Spleen (tissue), 11 donors: Measurements from ENCODE around the gene VAC14. TPM values are rescaled to one million over a fixed set of nuclear protein-coding genes. Genes with fewer than 3 reads are reported as not detected.

Source experiments
- DNase-seq: peaks from one replicate; pipeline ENCODE4 v3.0.0-alpha.2; 2020
- H3K27ac ChIP-seq, 8 donors: fragments of 200-600 bp; sonication (generic) in 7 of 8; 1 replicate in 4 of 8; 2 replicates in 4 of 8; pipeline versions ENCODE4 v1.5.0 to v1.8.0; 2016 to 2021; ENCODE audit warnings: inconsistent platforms in 4 of 8, mild to moderate bottlenecking in 4 of 8, moderate library complexity in 1 of 8
- H3K27me3 ChIP-seq, 7 donors: fragments of 200-600 bp; sonication (generic) in 6 of 7; replicated peaks in 1 of 7; 1 replicate in 4 of 7; 2 replicates in 3 of 7; pipeline versions ENCODE4 v1.5.0 to v1.8.0; 2016 to 2021; ENCODE audit warnings: inconsistent platforms in 3 of 7, mild to moderate bottlenecking in 1 of 7
- H3K36me3 ChIP-seq, 6 donors: fragments of 200-600 bp; sonication (generic) in 5 of 6; 1 replicate in 4 of 6; 2 replicates in 2 of 6; pipeline versions ENCODE4 v1.5.0 to v1.8.0; 2016 to 2021; ENCODE audit warnings: inconsistent platforms in 2 of 6
- H3K4me1 ChIP-seq, 6 donors: fragments of 200-600 bp; sonication (generic) in 5 of 6; 1 replicate in 3 of 6; 2 replicates in 3 of 6; pipeline versions ENCODE4 v1.5.0 to v1.8.0; 2016 to 2021; ENCODE audit warnings: inconsistent platforms in 3 of 6
- H3K4me3 ChIP-seq, 8 donors: fragments of 200-600 bp; sonication (generic) in 7 of 8; 1 replicate in 4 of 8; 2 replicates in 4 of 8; pipeline versions ENCODE4 v1.5.0 to v1.8.0; 2016 to 2021; ENCODE audit warnings: inconsistent platforms in 4 of 8, mild to moderate bottlenecking in 4 of 8, moderate library complexity in 2 of 8
- H3K9me3 ChIP-seq, 8 donors: fragments of 200-600 bp; sonication (generic) in 7 of 8; 1 replicate in 4 of 8; 2 replicates in 4 of 8; pipeline versions ENCODE4 v1.5.0 to v1.8.0; 2016 to 2021; ENCODE audit warnings: inconsistent platforms in 4 of 8
- POLR2A ChIP-seq, 3 donors: fragments of 450-650 bp; IDR thresholded peaks; one replicate each; pipeline ENCODE4 v1.5.1; 2017; ENCODE audit warnings: antibody characterized with exemption in 3 of 3, mild to moderate bottlenecking in 1 of 3
- POLR2AphosphoS5 ChIP-seq, 3 donors: sonication (generic); formaldehyde crosslinking; IDR thresholded peaks; one replicate each; pipeline ENCODE4 v1.5.1; 2017; ENCODE audit warnings: antibody characterized with exemption in 3 of 3
- WGBS, 5 donors: extraction: QIAGEN DNeasy Blood & Tissue Kit in 3 of 5; methylation state at CpG; one replicate each; pipeline versions ENCODE4 v1.1.5 to v1.1.7; 2013 to 2018; 5-methylcytosine and 5-hydroxymethylcytosine counted together
- intact Hi-C: fragments of 100-400 bp; cut with DNase I; formaldehyde crosslinking; loops from one replicate; pipeline ENCODE4 v1.15.0; 2023; ENCODE audit warnings: low total_unique reads
- polyA plus RNA-seq, 3 donors: library from polyadenylated mRNA; stranded (reverse); fragments of 200-250 nt; gene quantifications; one replicate each; pipeline ENCODE4 v1.2.1, GENCODE V29; 2013
- total RNA-seq, 7 donors: library from RNA; depleted of rRNA in 3 of 7; stranded (reverse); fragments of >200 nt in 3 of 7; fragmentation: NEBNext Ultra II Directional in 4 of 7; extraction: Animal tissue kit (Norgen Biotek cat#: 25700) in 4 of 7; gene quantifications; one replicate each; pipeline versions ENCODE4 v1.1.0 to v1.2.1, GENCODE V29; 2016 to 2021
- TF ChIP-seq, protein P1 (sequence below), 11 experiments: fragments of 200-600 bp in 7 of 11; fragments of 450-650 bp in 4 of 11; sonication (generic) in 4 of 11; IDR thresholded peaks in 8 of 11; conservative IDR thresholded peaks in 3 of 11; 1 replicate in 7 of 11; 2 replicates in 4 of 11; pipeline versions ENCODE4 v1.4.0 to v1.8.0; 2016 to 2021; ENCODE audit warnings: antibody characterized with exemption in 11 of 11, inconsistent platforms in 4 of 11, mild to moderate bottlenecking in 1 of 11
- donor health status: healthy with polysubstance abuse.
- donor health status: DM: no; HTN: no; CAD: no; lungs with moderate emphysema.
- donor health status: DM: no; HTN: no; CAD: no.
- donor health status: Bipolar disorder and iron deficiency.
- donor health status: healthy.
- donor health status: DM: no; HTN: no; CAD: no.
- donor health status: DM: yes; HTN: yes; CAD: no.

The VAC14 gene
- total and polyA plus RNA-seq, 10 donors, result 29.1 to 70.0 (median 48.1) TPM

- H3K27ac ChIP-seq, result no peak overlapping the region
- WGBS, 5 donors, result 91 to 95% (median 94%) methylated on average over 1 of the region's 1 CpG
- intact Hi-C loops, result no loop called here
Observed at GRCh38 chr16:70779361-70779760, 21.6 kb downstream of the VAC14 start.

DNA sequence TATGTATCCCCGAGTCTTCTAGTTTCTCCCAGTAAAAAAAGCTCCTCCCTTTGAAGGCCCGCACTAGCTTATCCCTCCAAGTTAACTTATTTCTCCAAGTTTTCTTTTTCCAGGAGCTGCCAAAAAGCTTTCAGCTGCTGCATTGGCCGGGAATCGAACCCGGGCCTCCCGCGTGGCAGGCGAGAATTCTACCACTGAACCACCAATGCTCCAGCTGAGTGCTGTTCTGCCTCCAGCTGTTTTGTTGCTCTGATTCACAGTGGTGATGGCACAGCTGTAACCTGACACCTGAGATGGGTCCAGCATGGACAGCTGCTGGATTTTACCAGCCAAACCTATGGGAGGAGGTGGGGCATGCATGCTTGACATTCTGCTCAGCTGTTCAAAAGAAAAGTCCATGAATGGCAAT is 22.1 kb downstream of the VAC14 start:
- H3K9me3 ChIP-seq, result peaks cover 0 to 9% (median 0%) of the 10 kb centered on the region in 8 donors
- no peak overlapping the region for H3K4me3 ChIP-seq
- WGBS, 5 donors, result 75 to 94% (median 79%) methylated on average over 8 of the region's 8 CpGs
- peaks cover 5 to 100% (median 73%) of the 10 kb centered on the region in 6 donors for H3K36me3 ChIP-seq
- H3K4me1 ChIP-seq, result peaks cover 0 to 10% (median 3%) of the 10 kb centered on the region in 6 donors
- intact Hi-C loops, result no loop called here
- no peak for DNase-seq
- no peaks in the 10 kb centered on the region for H3K27me3 ChIP-seq
- H3K27ac ChIP-seq, result no peak overlapping the region
- TF ChIP-seq POLR2AphosphoS5 (IDR thresholded peaks at IDR 0.05), result peak in 1 of 3 donors; percentile 6
- TF ChIP-seq, protein P1, sequence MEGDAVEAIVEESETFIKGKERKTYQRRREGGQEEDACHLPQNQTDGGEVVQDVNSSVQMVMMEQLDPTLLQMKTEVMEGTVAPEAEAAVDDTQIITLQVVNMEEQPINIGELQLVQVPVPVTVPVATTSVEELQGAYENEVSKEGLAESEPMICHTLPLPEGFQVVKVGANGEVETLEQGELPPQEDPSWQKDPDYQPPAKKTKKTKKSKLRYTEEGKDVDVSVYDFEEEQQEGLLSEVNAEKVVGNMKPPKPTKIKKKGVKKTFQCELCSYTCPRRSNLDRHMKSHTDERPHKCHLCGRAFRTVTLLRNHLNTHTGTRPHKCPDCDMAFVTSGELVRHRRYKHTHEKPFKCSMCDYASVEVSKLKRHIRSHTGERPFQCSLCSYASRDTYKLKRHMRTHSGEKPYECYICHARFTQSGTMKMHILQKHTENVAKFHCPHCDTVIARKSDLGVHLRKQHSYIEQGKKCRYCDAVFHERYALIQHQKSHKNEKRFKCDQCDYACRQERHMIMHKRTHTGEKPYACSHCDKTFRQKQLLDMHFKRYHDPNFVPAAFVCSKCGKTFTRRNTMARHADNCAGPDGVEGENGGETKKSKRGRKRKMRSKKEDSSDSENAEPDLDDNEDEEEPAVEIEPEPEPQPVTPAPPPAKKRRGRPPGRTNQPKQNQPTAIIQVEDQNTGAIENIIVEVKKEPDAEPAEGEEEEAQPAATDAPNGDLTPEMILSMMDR (IDR thresholded peaks at IDR 0.05 in 8 of 11, conservative IDR thresholded peaks at IDR 0.05 in 3 of 11), result no peak

More at GRCh38 chr16:70779361-70779760, 21.6 kb downstream of the VAC14 start:
- H3K4me1 ChIP-seq, result peaks cover 0 to 15% (median 5%) of the 10 kb centered on the region in 6 donors
- no peaks in the 10 kb centered on the region for H3K27me3 ChIP-seq
- peaks cover 0 to 9% (median 0%) of the 10 kb centered on the region in 8 donors for H3K9me3 ChIP-seq
- no peak overlapping the region for H3K4me3 ChIP-seq
- TF ChIP-seq, protein P1 (IDR thresholded peaks at IDR 0.05 in 8 of 11, conservative IDR thresholded peaks at IDR 0.05 in 3 of 11), result no peak
- TF ChIP-seq POLR2A (IDR thresholded peaks at IDR 0.05), result no peak
- TF ChIP-seq POLR2AphosphoS5 (IDR thresholded peaks at IDR 0.05), result no peak
- H3K36me3 ChIP-seq, result peaks cover 6 to 100% (median 75%) of the 10 kb centered on the region in 6 donors
- no peak for DNase-seq

- intact Hi-C loops, result no loop called here
Observed at GRCh38 chr16:70777973-70778406, 23.0 kb downstream of the VAC14 start.

DNA sequence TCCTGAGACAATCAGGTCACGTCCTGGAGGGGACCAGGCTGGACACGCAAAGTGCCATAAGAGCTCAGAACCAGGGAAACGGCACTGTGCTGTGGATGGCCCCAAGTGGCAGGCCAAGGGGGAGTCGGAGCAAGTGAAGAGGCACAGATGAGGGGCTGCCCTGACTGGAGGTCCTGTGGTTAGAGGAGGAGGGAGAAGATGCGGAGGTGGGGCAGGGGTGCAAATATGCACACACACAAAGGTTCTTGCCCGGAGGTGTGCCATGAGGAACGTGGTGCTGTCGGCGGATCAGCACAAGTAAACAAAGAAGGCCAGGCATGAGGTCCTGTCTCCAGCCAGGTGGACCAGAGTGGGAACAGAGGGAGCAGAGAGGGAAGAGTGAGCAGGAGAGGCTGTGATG is 23.5 kb downstream of the VAC14 start:
- Histone ChIP-seq H3K27me3 (no peaks in the 10 kb centered on the region), H3K9me3 (peaks cover 0 to 9% (median 0%) of the 10 kb centered on the region in 8 donors), H3K36me3 (peaks cover 3 to 100% (median 67%) of the 10 kb centered on the region in 6 donors), H3K27ac (no peak overlapping the region), H3K4me1 (no peaks in the 10 kb centered on the region), H3K4me3 (no peak overlapping the region)
- intact Hi-C loops, result no loop called here
- peak; percentile 58 for DNase-seq
- no peak for TF ChIP-seq POLR2A (IDR thresholded peaks at IDR 0.05)
- TF ChIP-seq POLR2AphosphoS5 (IDR thresholded peaks at IDR 0.05), result no peak
- 89 to 96% (median 95%) methylated on average over 9 of the region's 9 CpGs for WGBS, 5 donors

More at GRCh38 chr16:70777973-70778406, 23.0 kb downstream of the VAC14 start:
- Histone ChIP-seq H3K36me3 (peaks cover 3 to 100% (median 68%) of the 10 kb centered on the region in 6 donors), H3K4me1 (peaks cover 0 to 1% (median 0%) of the 10 kb centered on the region in 6 donors), H3K27me3 (no peaks in the 10 kb centered on the region), H3K4me3 (no peak overlapping the region), H3K9me3 (peaks cover 0 to 9% (median 0%) of the 10 kb centered on the region in 8 donors), H3K27ac (no peak overlapping the region)
- TF ChIP-seq POLR2A (IDR thresholded peaks at IDR 0.05) (no peak), POLR2AphosphoS5 (IDR thresholded peaks at IDR 0.05) (no peak)
- TF ChIP-seq, protein P1 (IDR thresholded peaks at IDR 0.05 in 8 of 11, conservative IDR thresholded peaks at IDR 0.05 in 3 of 11), result no peak
- WGBS, 5 donors, result 79 to 88% (median 86%) methylated on average over 8 of the region's 8 CpGs
- DNase-seq, result no peak
